ENCODE data around the gene SEM1. TPM values are rescaled to one million over a fixed set of nuclear protein-coding genes. Genes with fewer than 3 reads are reported as not detected.
"Not testable (repeated sequence)": the region's sequence is repeated elsewhere in the genome, so short reads cannot be mapped to it uniquely, and the experiment has no call there.

Gene SEM1
- total and polyA plus RNA-seq, 7 donors = 16.3 to 102 (median 37.0) TPM

GRCh38 chr7:96708872-96709271 lies 774 bp downstream of the SEM1 start:
- WGBS, 2 donors = 33 to 49% methylated on average over 5 of the region's 5 CpGs
- peak overlapping the region; percentile 66 to 91 (median 79) for H3K4me3 ChIP-seq
- peaks cover 0 to 11% (median 0%) of the 10 kb centered on the region in 4 donors for H3K9me3 ChIP-seq
- H3K36me3 ChIP-seq = no peaks in the 10 kb centered on the region
- no peak for DNase-seq
- intact Hi-C loops (cut with DNase I) = loop anchor here (10.0 kb wide), 1 partner anchor 394 kb away; no protein-coding TSS in a partner anchor
- no peak for TF ChIP-seq EP300 (IDR thresholded peaks at IDR 0.05)
- TF ChIP-seq, protein P1, sequence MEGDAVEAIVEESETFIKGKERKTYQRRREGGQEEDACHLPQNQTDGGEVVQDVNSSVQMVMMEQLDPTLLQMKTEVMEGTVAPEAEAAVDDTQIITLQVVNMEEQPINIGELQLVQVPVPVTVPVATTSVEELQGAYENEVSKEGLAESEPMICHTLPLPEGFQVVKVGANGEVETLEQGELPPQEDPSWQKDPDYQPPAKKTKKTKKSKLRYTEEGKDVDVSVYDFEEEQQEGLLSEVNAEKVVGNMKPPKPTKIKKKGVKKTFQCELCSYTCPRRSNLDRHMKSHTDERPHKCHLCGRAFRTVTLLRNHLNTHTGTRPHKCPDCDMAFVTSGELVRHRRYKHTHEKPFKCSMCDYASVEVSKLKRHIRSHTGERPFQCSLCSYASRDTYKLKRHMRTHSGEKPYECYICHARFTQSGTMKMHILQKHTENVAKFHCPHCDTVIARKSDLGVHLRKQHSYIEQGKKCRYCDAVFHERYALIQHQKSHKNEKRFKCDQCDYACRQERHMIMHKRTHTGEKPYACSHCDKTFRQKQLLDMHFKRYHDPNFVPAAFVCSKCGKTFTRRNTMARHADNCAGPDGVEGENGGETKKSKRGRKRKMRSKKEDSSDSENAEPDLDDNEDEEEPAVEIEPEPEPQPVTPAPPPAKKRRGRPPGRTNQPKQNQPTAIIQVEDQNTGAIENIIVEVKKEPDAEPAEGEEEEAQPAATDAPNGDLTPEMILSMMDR (IDR thresholded peaks at IDR 0.05) = no peak
- peaks cover 0 to 22% (median 20%) of the 10 kb centered on the region in 4 donors for H3K4me1 ChIP-seq
- peak overlapping the region; percentile 82 to 91 (median 86) for H3K27ac ChIP-seq
- H3K27me3 ChIP-seq = no peaks in the 10 kb centered on the region

DNA sequence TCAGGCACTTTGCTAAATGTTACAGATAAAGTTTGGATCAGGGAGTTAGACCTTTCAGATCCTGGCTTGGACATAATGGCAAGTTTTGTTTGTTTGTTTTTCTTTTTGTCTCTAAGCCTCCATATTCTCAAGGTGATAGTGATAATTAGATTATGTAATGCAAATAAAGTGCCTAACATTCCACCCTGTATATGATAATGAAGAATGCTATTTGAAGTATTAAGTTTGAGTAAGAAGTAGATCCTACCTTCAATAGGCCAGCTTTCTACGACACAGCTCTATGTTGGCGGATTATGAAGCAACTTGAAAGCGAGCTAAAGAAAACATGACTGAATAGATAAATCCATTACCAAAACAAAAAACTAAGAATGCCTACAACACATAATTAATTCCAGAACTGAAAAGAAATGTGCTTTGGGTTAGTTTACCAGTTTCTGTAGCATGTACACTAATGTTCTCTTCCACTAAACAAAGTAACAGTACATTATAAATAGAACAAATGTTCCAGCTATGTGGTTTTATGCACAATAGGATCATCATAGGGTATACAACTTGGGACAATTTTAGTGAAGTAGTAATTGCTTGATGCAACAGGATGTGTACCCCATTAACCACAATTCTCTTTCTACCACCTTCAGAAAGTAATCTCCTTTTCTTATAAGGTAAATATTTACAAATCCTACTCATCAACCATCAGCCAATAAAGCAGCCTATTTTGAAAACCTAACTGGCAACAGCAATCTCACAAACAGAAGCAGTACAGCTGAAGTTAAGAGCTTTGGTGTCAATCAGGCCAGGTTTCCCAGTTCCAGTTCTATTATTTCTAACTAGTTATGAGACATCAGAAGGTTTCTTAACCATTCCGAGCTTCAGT lies 1.5 kb downstream of the SEM1 start:
- intact Hi-C loops (cut with DNase I) = loop anchor here (10.0 kb wide), 1 partner anchor 393 kb away; no protein-coding TSS in a partner anchor
- H3K27ac ChIP-seq = no peak overlapping the region
- 90 to 91% methylated on average over 4 of the region's 4 CpGs for WGBS, 2 donors

GRCh38 chr7:96701258-96701657 lies 8.4 kb downstream of the SEM1 start:
- peaks cover 0 to 21% (median 12%) of the 10 kb centered on the region in 4 donors for H3K4me1 ChIP-seq
- H3K4me3 ChIP-seq = no peak overlapping the region
- DNase-seq = no peak
- no peak overlapping the region for H3K27ac ChIP-seq
- intact Hi-C loops (cut with DNase I) = loop anchor here (10.0 kb wide), 1 partner anchor 386 kb away; no protein-coding TSS in a partner anchor
- no peaks in the 10 kb centered on the region for H3K36me3 ChIP-seq
- 96% methylated on average over 3 of the region's 3 CpGs for WGBS, 2 donors
- no peaks in the 10 kb centered on the region for H3K27me3 ChIP-seq
- no peaks in the 10 kb centered on the region for H3K9me3 ChIP-seq
- TF ChIP-seq EP300 (IDR thresholded peaks at IDR 0.05) (no peak), POLR2AphosphoS5 (IDR thresholded peaks at IDR 0.05) (no peak), POLR2A (IDR thresholded peaks at IDR 0.05) (no peak)
- TF ChIP-seq, protein P1 (IDR thresholded peaks at IDR 0.05) = no peak

More for the DNA sequence above, 1.5 kb downstream of the SEM1 start:
- H3K4me3 ChIP-seq = peak overlapping the region in 3 of 4 donors; percentile 73 to 91 (median 85)
- peaks cover 0 to 5% (median 0%) of the 10 kb centered on the region in 4 donors for H3K9me3 ChIP-seq
- peaks cover 0 to 22% (median 20%) of the 10 kb centered on the region in 4 donors for H3K4me1 ChIP-seq
- no peak for DNase-seq
- no peaks in the 10 kb centered on the region for H3K27me3 ChIP-seq
- no peaks in the 10 kb centered on the region for H3K36me3 ChIP-seq
- TF ChIP-seq, protein P1 (IDR thresholded peaks at IDR 0.05) = no peak
- TF ChIP-seq EP300 (IDR thresholded peaks at IDR 0.05) = no peak

GRCh38 chr7:96700516-96700915 lies 9.1 kb downstream of the SEM1 start:
- Histone ChIP-seq H3K27me3 (no peaks in the 10 kb centered on the region), H3K4me3 (no peak overlapping the region), H3K36me3 (no peaks in the 10 kb centered on the region), H3K27ac (no peak overlapping the region), H3K4me1 (peaks cover 0 to 27% (median 19%) of the 10 kb centered on the region in 4 donors), H3K9me3 (no peaks in the 10 kb centered on the region)
- WGBS, 2 donors = 92 to 93% methylated on average over 2 of the region's 2 CpGs
- no peak for TF ChIP-seq POLR2AphosphoS5 (IDR thresholded peaks at IDR 0.05)
- DNase-seq = no peak
- intact Hi-C loops (cut with DNase I) = loop anchor here (10.0 kb wide), 1 partner anchor 386 kb away; no protein-coding TSS in a partner anchor

GRCh38 chr7:96699219-96699871 lies 10.3 kb downstream of the SEM1 start:
- intact Hi-C loops (cut with DNase I) = no loop called here
- Histone ChIP-seq H3K27me3 (no peaks in the 10 kb centered on the region), H3K9me3 (no peaks in the 10 kb centered on the region), H3K4me1 (peaks cover 0 to 37% (median 27%) of the 10 kb centered on the region in 4 donors), H3K27ac (no peak overlapping the region), H3K36me3 (peaks cover 0 to 5% (median 0%) of the 10 kb centered on the region in 4 donors), H3K4me3 (no peak overlapping the region)
- TF ChIP-seq EP300 (IDR thresholded peaks at IDR 0.05) = no peak
- no peak for TF ChIP-seq POLR2A (IDR thresholded peaks at IDR 0.05)
- TF ChIP-seq, protein P1 (IDR thresholded peaks at IDR 0.05) = no peak
- no peak for TF ChIP-seq POLR2AphosphoS5 (IDR thresholded peaks at IDR 0.05)
- no peak for DNase-seq
- WGBS, 2 donors = 73 to 82% methylated on average over 4 of the region's 4 CpGs

GRCh38 chr7:96698449-96698848 lies 11.2 kb downstream of the SEM1 start:
- H3K27me3 ChIP-seq; H3K9me3 ChIP-seq; H3K27ac ChIP-seq; DNase-seq; intact Hi-C loops (cut with DNase I); H3K4me3 ChIP-seq: not testable (repeated sequence)
- H3K36me3 ChIP-seq = peaks cover 0 to 14% (median 0%) of the 10 kb centered on the region in 4 donors
- H3K4me1 ChIP-seq = peaks cover 0 to 45% (median 27%) of the 10 kb centered on the region in 4 donors
- 76 to 90% methylated on average over 7 of the region's 7 CpGs for WGBS, 2 donors

Measured in sigmoid colon (tissue), 7 donors.